ENCODE data around the gene KRT85.

- TF ChIP-seq POLR2A (IDR thresholded peaks at IDR 0.05; ENCODE audit: low read length) (no peak), GATA1 (IDR thresholded peaks at IDR 0.05; ENCODE audit: low read depth, low read length) (no peak)
Observed at GRCh38 chr12:52415870-52416750, 48.8 kb upstream of the KRT85 start.
